K562 (cell line): ENCODE results near the gene CARMIL1. TPM values are rescaled to one million over a fixed set of nuclear protein-coding genes. Genes with fewer than 3 reads are reported as not detected.

Experiments
- ATAC-seq: fragments of 200-7000 bp; cut with Tn5 transposase; 3 replicates; pipeline ENCODE4 v1.9.1; 2020; ENCODE audit warnings: moderate library complexity
- BruUV-seq: library from RNA; stranded (reverse); fragments of 400-500 nt; replicated peaks from 2 replicates; lab custom pipeline; 2021; lab: Mats Ljungman, UMichigan
- CTCF ChIA-PET: fragments of 300-600 bp; formaldehyde crosslinking; extraction: SDS; loops from one replicate; lab custom pipeline; 2021; ENCODE audit warnings: low intra/inter-chr PET ratio; lab: Yijun Ruan, JAX
- POLR2A ChIA-PET: fragments of 300-600, 350-650 bp; sonication (Branson Sonifier 250); formaldehyde crosslinking; extraction: SDS; loops from one replicate; lab custom pipeline; 2021; ENCODE audit warnings: antibody characterized with exemption, inconsistent platforms; lab: Yijun Ruan, JAX
- DNase-seq, 4 experiments: peaks; one replicate each; pipeline versions ENCODE4 v3.0.0 to v3.0.0-alpha.2; 2011 to 2018; ENCODE audit warnings: low spot score in 3 of 4, mixed read lengths in 3 of 4; ENCODE audit errors: extremely low read depth in 1 of 4
- FAIRE-seq: peaks from 2 replicates; lab custom pipeline; 2011; peaks lifted over from hg19 to GRCh38; lab: Jason Lieb, UNC
- H2AFZ ChIP-seq: 2 replicates; pipeline ENCODE4 v1.6.0; 2011; ENCODE audit warnings: low read depth, low read length, control low read depth, inconsistent platforms
- H3K27ac ChIP-seq: fragments of 200-600 bp; 3 replicates; pipeline ENCODE4 v1.8.0; 2011; ENCODE audit warnings: low read depth, mild to moderate bottlenecking, control low read depth, inconsistent platforms, low read length, moderate library complexity, mixed read lengths; ENCODE audit errors: extremely low read depth
- H3K27me3 ChIP-seq, 2 experiments: fragments of 300-600 bp in 1 of 2; 2 replicates in 1 of 2; 3 replicates in 1 of 2; pipeline versions ENCODE4 v1.6.0 to v1.8.0; 2011; ENCODE audit warnings: inconsistent platforms in 2 of 2, low read length in 2 of 2, mild to moderate bottlenecking in 1 of 2, mixed read lengths in 1 of 2, moderate library complexity in 1 of 2; ENCODE audit not compliant: control insufficient read depth in 2 of 2, insufficient read depth in 2 of 2
- H3K36me3 ChIP-seq: fragments of 300-600 bp; 3 replicates; pipeline ENCODE4 v1.8.0; 2011; ENCODE audit warnings: mild to moderate bottlenecking, low read length, inconsistent platforms; ENCODE audit not compliant: control insufficient read depth, insufficient read depth
- H3K4me1 ChIP-seq, 2 experiments: fragments of 200-600 bp in 1 of 2; replicated peaks in 1 of 2; 2 replicates in 1 of 2; 3 replicates in 1 of 2; pipeline versions ENCODE4 v1.5.1 to v1.8.0; 2011; ENCODE audit warnings: inconsistent platforms in 2 of 2, low read length in 2 of 2, mild to moderate bottlenecking in 1 of 2, mixed read lengths in 1 of 2, moderate library complexity in 1 of 2; ENCODE audit not compliant: control insufficient read depth in 2 of 2, insufficient read depth in 2 of 2
- H3K4me2 ChIP-seq: 2 replicates; pipeline ENCODE4 v1.6.1; 2011; ENCODE audit warnings: low read length, control low read depth, inconsistent platforms, mixed read lengths; ENCODE audit not compliant: insufficient read depth
- H3K4me3 ChIP-seq: fragments of 200-600 bp; sonication (generic), shearing (Covaris generic); 2 replicates; pipeline ENCODE4 v1.5.1; 2016; ENCODE audit warnings: control low read depth, inconsistent platforms
- H3K79me2 ChIP-seq: fragments of 200-600 bp; 3 replicates; pipeline ENCODE4 v1.8.0; 2011; ENCODE audit warnings: low read length, inconsistent platforms; ENCODE audit not compliant: control insufficient read depth, insufficient read depth
- H3K9ac ChIP-seq, 2 experiments: 2 replicates each; pipeline versions ENCODE4 v1.6.0 to v1.6.1; 2011; ENCODE audit warnings: low read depth in 2 of 2, low read length in 2 of 2, control low read depth in 1 of 2, inconsistent platforms in 1 of 2, mild to moderate bottlenecking in 1 of 2, mixed read lengths in 1 of 2; ENCODE audit not compliant: insufficient read depth in 1 of 2
- H3K9me1 ChIP-seq: one replicate; pipeline ENCODE4 v1.6.0; 2011; ENCODE audit warnings: inconsistent platforms, mild to moderate bottlenecking, low read length, moderate library complexity; ENCODE audit not compliant: control insufficient read depth, insufficient read depth
- H3K9me3 ChIP-seq: replicated peaks from 2 replicates; pipeline ENCODE4 v1.5.1; 2011; ENCODE audit warnings: low read depth, low read length, inconsistent platforms; ENCODE audit not compliant: control insufficient read depth, insufficient read depth
- H4K20me1 ChIP-seq: replicated peaks from 2 replicates; pipeline ENCODE4 v1.6.1; 2011; ENCODE audit warnings: low read length, inconsistent platforms, mixed read lengths; ENCODE audit not compliant: control insufficient read depth, insufficient read depth
- ARHGAP35 ChIP-seq: fragments of 450-650 bp; IDR thresholded peaks from 2 replicates; pipeline ENCODE4 v1.6.1; 2018; ENCODE audit not compliant: partially characterized antibody
- BRF1 ChIP-seq: IDR thresholded peaks from 3 replicates; pipeline ENCODE4 v1.6.1; 2011; ENCODE audit warnings: borderline replicate concordance, mild to moderate bottlenecking; ENCODE audit not compliant: insufficient read length; ENCODE audit errors: extremely low read depth
- CBX5 ChIP-seq: IDR thresholded peaks from 2 replicates; pipeline ENCODE4 v1.6.1; 2014; ENCODE audit warnings: low read depth, borderline replicate concordance
- DPF2 ChIP-seq: fragments of 450-650 bp; IDR thresholded peaks from 2 replicates; pipeline ENCODE4 v1.6.1; 2016
- ETV1 ChIP-seq: fragments of 450-650 bp; conservative IDR thresholded peaks from 2 replicates; pipeline ENCODE4 v1.6.1; 2016; ENCODE audit warnings: missing genetic modification characterization, control low read depth, low read depth, missing compliant biosample characterization
- HNRNPUL1 ChIP-seq: fragments of 200-400 bp; formaldehyde crosslinking; IDR thresholded peaks from 2 replicates; pipeline ENCODE4 v1.6.1; 2017; ENCODE audit warnings: low read length
- KLF6 ChIP-seq: fragments of 250-450 bp; sonication (Bioruptor Pico); IDR thresholded peaks from 2 replicates; pipeline ENCODE4 v1.4.0; 2020; ENCODE audit warnings: mild to moderate bottlenecking, moderate library complexity, borderline replicate concordance
- MAX ChIP-seq: sonication (generic); formaldehyde crosslinking; IDR thresholded peaks from 2 replicates; pipeline ENCODE4 v1.9.0; 2022; ENCODE audit warnings: mild to moderate bottlenecking, missing genetic modification reagents
- NKRF ChIP-seq: fragments of 450-650 bp; IDR thresholded peaks from 2 replicates; pipeline ENCODE4 v1.6.1; 2016; ENCODE audit warnings: borderline replicate concordance
- RBM25 ChIP-seq: fragments of 200-400 bp; formaldehyde crosslinking; IDR thresholded peaks from 2 replicates; pipeline ENCODE4 v1.6.1; 2018; ENCODE audit warnings: low read length, low read depth, moderate library complexity; ENCODE audit not compliant: severe bottlenecking
- TCFL5 ChIP-seq: fragments of 250-450 bp; sonication (Bioruptor Pico); conservative IDR thresholded peaks from 2 replicates; pipeline ENCODE4 v1.6.1; 2021; ENCODE audit warnings: mild to moderate bottlenecking, moderate library complexity, matching md5 sums
- U2AF1 ChIP-seq: fragments of 200-400 bp; formaldehyde crosslinking; optimal IDR thresholded peaks from 2 replicates; pipeline ENCODE3; 2017; ENCODE audit warnings: mild to moderate bottlenecking, low read depth, low read length, moderate library complexity
- USF1 ChIP-seq: sonication (generic); formaldehyde crosslinking; IDR thresholded peaks from 2 replicates; pipeline ENCODE4 v1.9.0; 2022; ENCODE audit warnings: mild to moderate bottlenecking, missing genetic modification reagents
- ZNF24 ChIP-seq: fragments of 450-650 bp; IDR thresholded peaks from 2 replicates; pipeline ENCODE4 v1.6.1; 2016
- ZNF253 ChIP-seq: fragments of 250-450 bp; sonication (Bioruptor Pico); conservative IDR thresholded peaks from 2 replicates; pipeline ENCODE4 v1.6.1; 2021; ENCODE audit warnings: mild to moderate bottlenecking
- ZNF707 ChIP-seq: fragments of 250-450 bp; sonication (Bioruptor Pico); conservative IDR thresholded peaks from 2 replicates; pipeline ENCODE4 v1.8.0; 2022; ENCODE audit warnings: inconsistent platforms, mild to moderate bottlenecking, moderate library complexity
- ZNF740 ChIP-seq, 3 experiments: fragments of 200-800 bp in 1 of 3; sonication (Bioruptor generic) in 1 of 3; sonication (generic) in 1 of 3; formaldehyde crosslinking in 1 of 3; IDR thresholded peaks; 2 replicates each; pipeline versions ENCODE4 v1.6.1 to v1.8.0; 2016 to 2022; ENCODE audit warnings: mild to moderate bottlenecking in 2 of 3, missing compliant biosample characterization in 2 of 3, missing genetic modification characterization in 2 of 3, missing genetic modification reagents in 1 of 3
- WGBS: fragments of 100-300 bp; shearing (Covaris generic); methylation state at CpG from one replicate; pipeline ENCODE4 v1.1.6; 2016; ENCODE audit warnings: low coverage, mixed read lengths; ENCODE audit not compliant: insufficient coverage; ENCODE audit errors: missing lambda C conversion rate; 5-methylcytosine and 5-hydroxymethylcytosine counted together
- in situ Hi-C: fragments of 300-500 bp; cut with MboI; formaldehyde crosslinking; loops from 4 replicates; pipeline ENCODE4 v1.15.0; 2018; ENCODE audit warnings: inconsistent platforms, mixed read lengths
- intact Hi-C: fragments of 100-400 bp; cut with micrococcal nuclease; formaldehyde crosslinking; loops from 2 replicates; pipeline ENCODE4 v1.14.2; 2022
- polyA plus RNA-seq, 8 experiments: library from polyadenylated mRNA; depleted of rRNA in 4 of 8; stranded (reverse) in 5 of 8; unstranded in 3 of 8; fragments of >200 nt; fragmentation: Nextera tagmentation in 2 of 8; fragmentation: Illumina TruSeq in 1 of 8; extraction: Ambion mirVana in 2 of 8; extraction: Trizol in 1 of 8; gene quantifications; 2 replicates each; pipeline versions ENCODE4 v1.2.1 to v1.2.3, GENCODE V29; 2011 to 2014; ENCODE audit warnings: inconsistent platforms in 1 of 8, missing spikeins in 1 of 8
- total RNA-seq, 7 experiments: library from RNA; depleted of rRNA in 6 of 7; stranded (reverse); fragments of >200 nt in 6 of 7; fragmentation: Illumina TruSeq in 2 of 7; extraction: Trizol in 2 of 7; gene quantifications; 2 replicates each; pipeline versions ENCODE4 v1.2.1 to v1.2.3, GENCODE V29; 2011 to 2021; ENCODE audit warnings: low replicate concordance in 1 of 7

CARMIL1 gene
- total and polyA plus RNA-seq, 9 of the 15 experiments (the other 6 are each of a cell fraction or from before 2014, with no cell fraction given), result 0.04 to 0.32 (median 0.10) TPM; not detected in 1

- no peak for TF ChIP-seq ZNF24
- TF ChIP-seq ETV1 (tag), result no peak
- no peak for TF ChIP-seq MAX
- TF ChIP-seq ZNF740 (CRISPR knock-in tag; IDR thresholded peaks at IDR 0.05), result no peak
- TF ChIP-seq ZNF740 (tag; IDR thresholded peaks at IDR 0.05), result no peak
- no peak for TF ChIP-seq ZNF707 (CRISPR knock-in tag)
- no peak for TF ChIP-seq USF1 (CRISPR knock-in tag)
- no peak for TF ChIP-seq DPF2
- no peak for TF ChIP-seq ZNF253 (CRISPR knock-in tag)
- TF ChIP-seq TCFL5 (CRISPR knock-in tag), result no peak
- TF ChIP-seq HNRNPUL1, result no peak
- no peak for TF ChIP-seq CBX5
- TF ChIP-seq ARHGAP35, result no peak
- TF ChIP-seq BRF1, result no peak
- TF ChIP-seq RBM25, result no peak
- no peak for TF ChIP-seq NKRF
- TF ChIP-seq KLF6 (CRISPR knock-in tag), result no peak
- no peak for TF ChIP-seq U2AF1
- Histone ChIP-seq H3K9me3 (no peaks in the 10 kb centered on the region; the same call in 1 of the 2 replicates), H3K4me1 (no peaks in the 10 kb centered on the region), H2AFZ (no peak overlapping the region), H3K79me2 (no peaks in the 10 kb centered on the region), H3K9me1 (no peaks in the 10 kb centered on the region), H3K4me2 (no peak overlapping the region), H3K4me3 (no peak overlapping the region), H3K9ac (no peak overlapping the region), H4K20me1 (no peaks in the 10 kb centered on the region), H3K27me3 (no peaks in the 10 kb centered on the region), H3K36me3 (no peaks in the 10 kb centered on the region), H3K27ac (no peak overlapping the region)
- in situ Hi-C loops, result no loop called here
- DNase-seq, result no peak
- 0% methylated on average over 2 of the region's 2 CpGs for WGBS
- ChIA-PET POLR2A (interaction anchor here (0.9 kb wide), 1 partner anchor 13 kb away, joined by 3 read pairs; no protein-coding TSS in a partner anchor), CTCF (no interaction called here)
- intact Hi-C loops, result no loop called here
- no peak for ATAC-seq
- FAIRE-seq, result no peak
- no TSS peak for BruUV-seq
These were observed 48.3 kb downstream of the CARMIL1 start for GRCh38 chr6:25327432-25327831.
